Peyer's patch (tissue), 4 donors: Measurements from ENCODE around the gene PAFAH1B2.

Experiments
- POLR2A ChIP-seq, 2 donors: fragments of 450-650 bp; IDR thresholded peaks; one replicate each; pipeline ENCODE4 v1.5.1; 2017; ENCODE audit warnings: antibody characterized with exemption in 2 of 2, mild to moderate bottlenecking in 2 of 2, moderate library complexity in 2 of 2
- TF ChIP-seq, protein P1 (sequence below), 6 experiments: fragments of 450-650 bp in 4 of 6; fragments of 200-600 bp in 2 of 6; sonication (generic) in 1 of 6; IDR thresholded peaks; one replicate each; pipeline ENCODE4 v1.5.1; 2017 to 2019; ENCODE audit warnings: antibody characterized with exemption in 6 of 6, mild to moderate bottlenecking in 3 of 6, moderate library complexity in 1 of 6

DNA sequence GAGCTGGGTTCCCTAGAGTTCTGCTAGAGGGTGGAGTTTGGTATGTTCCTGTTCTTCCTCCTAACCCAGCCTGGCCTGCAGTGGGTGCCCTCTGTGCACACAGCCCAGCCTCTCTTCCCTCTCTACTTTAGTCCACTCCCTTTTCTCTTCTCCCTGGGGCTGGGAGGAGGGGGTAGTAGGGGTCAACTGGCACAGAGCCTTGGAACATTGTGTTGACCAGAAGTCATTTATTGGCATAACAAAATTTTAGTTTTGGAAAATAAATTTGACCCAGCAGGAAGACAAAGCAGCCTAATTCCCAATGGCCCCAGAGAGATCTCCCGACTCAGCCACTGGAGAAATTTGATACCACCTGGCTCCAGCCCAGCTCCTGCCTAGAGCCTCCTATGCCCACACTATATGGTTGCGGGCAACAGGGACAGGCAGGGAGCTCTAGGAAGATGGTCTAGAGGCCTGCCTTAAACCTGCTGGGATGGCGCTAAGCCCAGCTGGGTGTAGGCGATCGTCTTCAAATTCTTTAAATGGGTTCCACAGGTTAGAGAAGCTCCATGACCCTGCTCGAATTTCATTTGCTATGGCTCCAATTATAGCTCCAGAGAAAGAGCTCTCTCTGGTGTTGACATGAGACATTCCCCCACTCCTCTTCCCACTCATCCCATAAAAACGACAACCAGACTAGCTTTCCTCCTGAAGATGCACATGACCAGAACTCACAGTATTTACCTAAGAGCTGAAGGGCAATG, 77.9 kb downstream of the PAFAH1B2 start:
- TF ChIP-seq, protein P1, sequence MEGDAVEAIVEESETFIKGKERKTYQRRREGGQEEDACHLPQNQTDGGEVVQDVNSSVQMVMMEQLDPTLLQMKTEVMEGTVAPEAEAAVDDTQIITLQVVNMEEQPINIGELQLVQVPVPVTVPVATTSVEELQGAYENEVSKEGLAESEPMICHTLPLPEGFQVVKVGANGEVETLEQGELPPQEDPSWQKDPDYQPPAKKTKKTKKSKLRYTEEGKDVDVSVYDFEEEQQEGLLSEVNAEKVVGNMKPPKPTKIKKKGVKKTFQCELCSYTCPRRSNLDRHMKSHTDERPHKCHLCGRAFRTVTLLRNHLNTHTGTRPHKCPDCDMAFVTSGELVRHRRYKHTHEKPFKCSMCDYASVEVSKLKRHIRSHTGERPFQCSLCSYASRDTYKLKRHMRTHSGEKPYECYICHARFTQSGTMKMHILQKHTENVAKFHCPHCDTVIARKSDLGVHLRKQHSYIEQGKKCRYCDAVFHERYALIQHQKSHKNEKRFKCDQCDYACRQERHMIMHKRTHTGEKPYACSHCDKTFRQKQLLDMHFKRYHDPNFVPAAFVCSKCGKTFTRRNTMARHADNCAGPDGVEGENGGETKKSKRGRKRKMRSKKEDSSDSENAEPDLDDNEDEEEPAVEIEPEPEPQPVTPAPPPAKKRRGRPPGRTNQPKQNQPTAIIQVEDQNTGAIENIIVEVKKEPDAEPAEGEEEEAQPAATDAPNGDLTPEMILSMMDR (IDR thresholded peaks at IDR 0.05): no peak
- no peak for TF ChIP-seq POLR2A (IDR thresholded peaks at IDR 0.05)
